GM12878 (cell line): ENCODE data around the gene GNAZ. TPM values are rescaled to one million over a fixed set of nuclear protein-coding genes. Genes with fewer than 3 reads are reported as not detected.

ENCODE experiments used
- ATAC-seq: fragments of 200-7000 bp; cut with Tn5 transposase; 3 replicates; pipeline ENCODE4 v1.9.1; 2020; ENCODE audit warnings: mild to moderate bottlenecking, moderate library complexity
- BruUV-seq: library from RNA; stranded (reverse); fragments of 400-500 nt; replicated peaks from 2 replicates; lab custom pipeline; 2021; lab: Mats Ljungman, UMichigan
- CTCF ChIA-PET: fragments of 300-600 bp; sonication (Branson Sonifier 250); formaldehyde crosslinking; extraction: SDS; loops from one replicate; lab custom pipeline; 2021; ENCODE audit warnings: inconsistent platforms; lab: Yijun Ruan, JAX
- POLR2A ChIA-PET: fragments of 350-600 bp; formaldehyde crosslinking; extraction: SDS; loops from one replicate; lab custom pipeline; 2021; ENCODE audit warnings: inconsistent platforms; lab: Charles Lee
- RAD21 ChIA-PET: fragments of 300-600 bp; sonication (Branson Sonifier 250); formaldehyde crosslinking; loops from one replicate; lab custom pipeline; 2023; ENCODE audit warnings: antibody characterized with exemption; ENCODE audit not compliant: unreplicated experiment; lab: Charles Lee
- SMC1A ChIA-PET: fragments of 300-600 bp; sonication (Branson Sonifier 250); formaldehyde crosslinking; loops from one replicate; lab custom pipeline; 2023; ENCODE audit not compliant: unreplicated experiment, uncharacterized antibody; lab: Charles Lee
- DNase-seq: peaks from one replicate; pipeline ENCODE4 v3.0.0-alpha.2; 2011; ENCODE audit warnings: low read depth, low spot score
- FAIRE-seq: peaks from 3 replicates; lab custom pipeline; 2011; peaks lifted over from hg19 to GRCh38; lab: Jason Lieb, UNC
- H2AFZ ChIP-seq: 2 replicates; pipeline ENCODE4 v1.6.0; 2011; ENCODE audit warnings: low read depth, low read length, control low read depth; ENCODE audit not compliant: control insufficient read depth
- H3K27ac ChIP-seq: 2 replicates; pipeline ENCODE4 v1.5.1; 2011; ENCODE audit warnings: control low read depth; ENCODE audit not compliant: control insufficient read depth, insufficient read depth
- H3K27me3 ChIP-seq, 2 experiments: replicated peaks in 1 of 2; 2 replicates each; pipeline versions ENCODE4 v1.6.0 to v1.6.1; 2011; ENCODE audit warnings: low read length in 1 of 2; ENCODE audit not compliant: control insufficient read depth in 2 of 2, insufficient read depth in 2 of 2
- H3K36me3 ChIP-seq, 2 experiments: 2 replicates each; pipeline ENCODE4 v1.5.1; 2011; ENCODE audit warnings: low read length in 1 of 2; ENCODE audit not compliant: control insufficient read depth in 2 of 2, insufficient read depth in 2 of 2
- H3K4me1 ChIP-seq: 2 replicates; pipeline ENCODE4 v1.6.1; 2011; ENCODE audit warnings: mild to moderate bottlenecking, low read length, moderate library complexity, mixed read lengths; ENCODE audit not compliant: control insufficient read depth, insufficient read depth
- H3K4me2 ChIP-seq: 2 replicates; pipeline ENCODE4 v1.6.0; 2011; ENCODE audit warnings: control low read depth; ENCODE audit not compliant: control insufficient read depth, insufficient read depth
- H3K4me3 ChIP-seq: fragments of 200-600 bp; sonication (generic); 2 replicates; pipeline ENCODE4 v1.5.1; 2016
- H3K79me2 ChIP-seq: 2 replicates; pipeline ENCODE4 v1.6.0; 2011; ENCODE audit warnings: low read length; ENCODE audit not compliant: control insufficient read depth, insufficient read depth
- H3K9ac ChIP-seq: 2 replicates; pipeline ENCODE4 v1.8.0; 2011; ENCODE audit warnings: low read length, control low read depth, mixed read lengths; ENCODE audit not compliant: control insufficient read depth, insufficient read depth
- H3K9me3 ChIP-seq: replicated peaks from 3 replicates; pipeline ENCODE4 v1.5.1; 2011; ENCODE audit warnings: mild to moderate bottlenecking, low read length; ENCODE audit not compliant: control insufficient read depth, insufficient read depth
- H4K20me1 ChIP-seq: 2 replicates; pipeline ENCODE4 v1.6.0; 2011; ENCODE audit not compliant: control insufficient read depth, insufficient read depth
- BHLHE40 ChIP-seq, 2 experiments: fragments of 450-650 bp in 1 of 2; IDR thresholded peaks; 2 replicates each; pipeline ENCODE4 v1.6.1; 2011 to 2017; ENCODE audit warnings: low read depth in 2 of 2, borderline replicate concordance in 1 of 2, improper control_type of control experiment in 1 of 2, low read length in 1 of 2, mild to moderate bottlenecking in 1 of 2
- CBX5 ChIP-seq: sonication (generic); IDR thresholded peaks from 2 replicates; pipeline ENCODE4 v1.6.1; 2016; ENCODE audit warnings: low read depth, moderate library complexity, mild to moderate bottlenecking, inconsistent platforms
- FOXM1 ChIP-seq: IDR thresholded peaks from 2 replicates; pipeline ENCODE4 v1.6.1; 2012; ENCODE audit warnings: low read depth, mild to moderate bottlenecking, inconsistent platforms, low read length, moderate library complexity
- LARP7 ChIP-seq: fragments of 450-650 bp; IDR thresholded peaks from 2 replicates; pipeline ENCODE4 v1.6.1; 2017; ENCODE audit warnings: mild to moderate bottlenecking
- MAX ChIP-seq: IDR thresholded peaks from 2 replicates; pipeline ENCODE4 v1.6.1; 2012; ENCODE audit warnings: low read depth, low read length, improper control_type of control experiment
- POLR2A ChIP-seq: IDR thresholded peaks from 2 replicates; pipeline ENCODE4 v1.6.1; 2011; ENCODE audit warnings: low read depth, mild to moderate bottlenecking, low read length
- STAT3 ChIP-seq: IDR thresholded peaks from 2 replicates; pipeline ENCODE4 v1.6.1; 2011; ENCODE audit warnings: low read depth, low read length, improper control_type of control experiment
- SUZ12 ChIP-seq: fragments of 200-600 bp; sonication (generic); IDR thresholded peaks from one replicate; pipeline ENCODE4 v1.6.1; 2018; ENCODE audit warnings: antibody characterized with exemption, mild to moderate bottlenecking; ENCODE audit not compliant: unreplicated experiment
- TARDBP ChIP-seq: IDR thresholded peaks from 2 replicates; pipeline ENCODE4 v1.6.1; 2016; ENCODE audit warnings: borderline replicate concordance
- WGBS: methylation state at CpG from one replicate; pipeline ENCODE4 v1.1.6; 2016; ENCODE audit warnings: low lambda C conversion rate; ENCODE audit not compliant: insufficient replicate concordance, insufficient coverage; ENCODE audit errors: missing lambda C conversion rate; 5-methylcytosine and 5-hydroxymethylcytosine counted together
- in situ Hi-C: fragments of 300-500 bp; cut with MboI; formaldehyde crosslinking; loops from 9 replicates; pipeline ENCODE4 v1.14.3; 2018; ENCODE audit warnings: mixed read lengths
- intact Hi-C: fragments of 100-400 bp; cut with micrococcal nuclease; formaldehyde crosslinking; loops from one replicate; pipeline ENCODE4 v1.14.2; 2022; ENCODE audit not compliant: unreplicated experiment
- polyA plus RNA-seq, 11 experiments: library from polyadenylated mRNA; depleted of rRNA in 4 of 11; unstranded in 6 of 11; stranded (reverse) in 5 of 11; fragments of >200 nt; fragmentation: Nextera tagmentation in 4 of 11; fragmentation: Illumina TruSeq in 1 of 11; extraction: Ambion mirVana in 4 of 11; extraction: Trizol in 1 of 11; gene quantifications; 1 replicate in 1 of 11; 2 replicates in 10 of 11; pipeline versions ENCODE4 v1.2.1 to v1.2.3, GENCODE V29; 2011 to 2016; ENCODE audit warnings: inconsistent platforms in 2 of 11, missing spikeins in 2 of 11, low read depth in 1 of 11
- total RNA-seq, 4 experiments: library from RNA; depleted of rRNA in 3 of 4; stranded (reverse); fragments of >200 nt in 3 of 4; fragmentation: Illumina TruSeq in 1 of 4; extraction: Trizol in 1 of 4; gene quantifications; 2 replicates each; pipeline versions ENCODE4 v1.2.1 to v1.2.3, GENCODE V29; 2013 to 2021
- TF ChIP-seq, protein P1 (sequence below): IDR thresholded peaks from 2 replicates; pipeline ENCODE4 v1.6.1; 2011; ENCODE audit warnings: low read depth, low read length, improper control_type of control experiment, borderline replicate concordance
- TF ChIP-seq, protein P2 (sequence below), 3 experiments: IDR thresholded peaks in 2 of 3; conservative IDR thresholded peaks in 1 of 3; 2 replicates each; pipeline ENCODE4 v1.5.1; 2011; ENCODE audit warnings: low read depth in 3 of 3, low read length in 3 of 3, mild to moderate bottlenecking in 3 of 3, control low read depth in 2 of 3, moderate library complexity in 2 of 3, inconsistent platforms in 1 of 3, mixed read lengths in 1 of 3; ENCODE audit not compliant: control insufficient read depth in 2 of 3, insufficient read depth in 1 of 3; ENCODE audit errors: extremely low read depth in 1 of 3
- TF ChIP-seq, protein P3 (sequence below): fragments of 150-350 bp; IDR thresholded peaks from 2 replicates; pipeline ENCODE4 v1.6.1; 2014; ENCODE audit warnings: mild to moderate bottlenecking, low read depth, low read length
- TF ChIP-seq, protein P4 (sequence below): fragments of 450-650 bp; IDR thresholded peaks from 2 replicates; pipeline ENCODE4 v1.6.1; 2017; ENCODE audit warnings: mild to moderate bottlenecking, low read depth, inconsistent platforms; ENCODE audit not compliant: poor library complexity, severe bottlenecking

GNAZ gene
- total and polyA plus RNA-seq, 10 of the 15 experiments (the other 5 are each of a cell fraction or from before 2014, with no cell fraction given): 0.09 to 1.0 (median 0.44) TPM; not detected in 1

- H3K36me3 ChIP-seq: no peaks in the 10 kb centered on the region
- H3K9me3 ChIP-seq: no peaks in the 10 kb centered on the region
- ATAC-seq: no peak
- no peaks in the 10 kb centered on the region for H3K79me2 ChIP-seq
- no peaks in the 10 kb centered on the region for H3K27me3 ChIP-seq
- in situ Hi-C loops: no loop called here
- ChIA-PET RAD21 (no interaction called here), CTCF (interaction anchor here (0.8 to 1.4 kb wide), 2 partner anchors 26 to 127 kb away, joined by 3 read pairs; no protein-coding TSS in a partner anchor), POLR2A (no interaction called here)
- no peak for FAIRE-seq
- H3K4me1 ChIP-seq: no peaks in the 10 kb centered on the region
- no peak overlapping the region for H3K4me2 ChIP-seq
- no peak overlapping the region for H3K9ac ChIP-seq
- no peaks in the 10 kb centered on the region for H4K20me1 ChIP-seq
- DNase-seq: no peak
- H3K4me3 ChIP-seq: no peak overlapping the region
- H2AFZ ChIP-seq: no peak overlapping the region
- TF ChIP-seq, protein P1, sequence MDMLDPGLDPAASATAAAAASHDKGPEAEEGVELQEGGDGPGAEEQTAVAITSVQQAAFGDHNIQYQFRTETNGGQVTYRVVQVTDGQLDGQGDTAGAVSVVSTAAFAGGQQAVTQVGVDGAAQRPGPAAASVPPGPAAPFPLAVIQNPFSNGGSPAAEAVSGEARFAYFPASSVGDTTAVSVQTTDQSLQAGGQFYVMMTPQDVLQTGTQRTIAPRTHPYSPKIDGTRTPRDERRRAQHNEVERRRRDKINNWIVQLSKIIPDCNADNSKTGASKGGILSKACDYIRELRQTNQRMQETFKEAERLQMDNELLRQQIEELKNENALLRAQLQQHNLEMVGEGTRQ: no peak
- TF ChIP-seq SUZ12 (no peak), CBX5 (no peak), TARDBP (no peak), BHLHE40 (IDR thresholded peaks at IDR 0.05; ENCODE audit: borderline replicate concordance in 1 of 2, low read depth in 2 of 2, low read length in 1 of 2) (no peak), MAX (no peak), POLR2A (no peak), LARP7 (no peak), FOXM1 (no peak), STAT3 (no peak)
- TF ChIP-seq, protein P2, sequence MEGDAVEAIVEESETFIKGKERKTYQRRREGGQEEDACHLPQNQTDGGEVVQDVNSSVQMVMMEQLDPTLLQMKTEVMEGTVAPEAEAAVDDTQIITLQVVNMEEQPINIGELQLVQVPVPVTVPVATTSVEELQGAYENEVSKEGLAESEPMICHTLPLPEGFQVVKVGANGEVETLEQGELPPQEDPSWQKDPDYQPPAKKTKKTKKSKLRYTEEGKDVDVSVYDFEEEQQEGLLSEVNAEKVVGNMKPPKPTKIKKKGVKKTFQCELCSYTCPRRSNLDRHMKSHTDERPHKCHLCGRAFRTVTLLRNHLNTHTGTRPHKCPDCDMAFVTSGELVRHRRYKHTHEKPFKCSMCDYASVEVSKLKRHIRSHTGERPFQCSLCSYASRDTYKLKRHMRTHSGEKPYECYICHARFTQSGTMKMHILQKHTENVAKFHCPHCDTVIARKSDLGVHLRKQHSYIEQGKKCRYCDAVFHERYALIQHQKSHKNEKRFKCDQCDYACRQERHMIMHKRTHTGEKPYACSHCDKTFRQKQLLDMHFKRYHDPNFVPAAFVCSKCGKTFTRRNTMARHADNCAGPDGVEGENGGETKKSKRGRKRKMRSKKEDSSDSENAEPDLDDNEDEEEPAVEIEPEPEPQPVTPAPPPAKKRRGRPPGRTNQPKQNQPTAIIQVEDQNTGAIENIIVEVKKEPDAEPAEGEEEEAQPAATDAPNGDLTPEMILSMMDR (IDR thresholded peaks at IDR 0.05 in 2 of 3, conservative IDR thresholded peaks at IDR 0.05 in 1 of 3; ENCODE audit: control insufficient read depth in 2 of 3, extremely low read depth in 1 of 3, insufficient read depth in 1 of 3, low read depth in 3 of 3, low read length in 3 of 3): no peak
- TF ChIP-seq, protein P3, sequence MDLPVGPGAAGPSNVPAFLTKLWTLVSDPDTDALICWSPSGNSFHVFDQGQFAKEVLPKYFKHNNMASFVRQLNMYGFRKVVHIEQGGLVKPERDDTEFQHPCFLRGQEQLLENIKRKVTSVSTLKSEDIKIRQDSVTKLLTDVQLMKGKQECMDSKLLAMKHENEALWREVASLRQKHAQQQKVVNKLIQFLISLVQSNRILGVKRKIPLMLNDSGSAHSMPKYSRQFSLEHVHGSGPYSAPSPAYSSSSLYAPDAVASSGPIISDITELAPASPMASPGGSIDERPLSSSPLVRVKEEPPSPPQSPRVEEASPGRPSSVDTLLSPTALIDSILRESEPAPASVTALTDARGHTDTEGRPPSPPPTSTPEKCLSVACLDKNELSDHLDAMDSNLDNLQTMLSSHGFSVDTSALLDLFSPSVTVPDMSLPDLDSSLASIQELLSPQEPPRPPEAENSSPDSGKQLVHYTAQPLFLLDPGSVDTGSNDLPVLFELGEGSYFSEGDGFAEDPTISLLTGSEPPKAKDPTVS: no peak
- TF ChIP-seq, protein P4, sequence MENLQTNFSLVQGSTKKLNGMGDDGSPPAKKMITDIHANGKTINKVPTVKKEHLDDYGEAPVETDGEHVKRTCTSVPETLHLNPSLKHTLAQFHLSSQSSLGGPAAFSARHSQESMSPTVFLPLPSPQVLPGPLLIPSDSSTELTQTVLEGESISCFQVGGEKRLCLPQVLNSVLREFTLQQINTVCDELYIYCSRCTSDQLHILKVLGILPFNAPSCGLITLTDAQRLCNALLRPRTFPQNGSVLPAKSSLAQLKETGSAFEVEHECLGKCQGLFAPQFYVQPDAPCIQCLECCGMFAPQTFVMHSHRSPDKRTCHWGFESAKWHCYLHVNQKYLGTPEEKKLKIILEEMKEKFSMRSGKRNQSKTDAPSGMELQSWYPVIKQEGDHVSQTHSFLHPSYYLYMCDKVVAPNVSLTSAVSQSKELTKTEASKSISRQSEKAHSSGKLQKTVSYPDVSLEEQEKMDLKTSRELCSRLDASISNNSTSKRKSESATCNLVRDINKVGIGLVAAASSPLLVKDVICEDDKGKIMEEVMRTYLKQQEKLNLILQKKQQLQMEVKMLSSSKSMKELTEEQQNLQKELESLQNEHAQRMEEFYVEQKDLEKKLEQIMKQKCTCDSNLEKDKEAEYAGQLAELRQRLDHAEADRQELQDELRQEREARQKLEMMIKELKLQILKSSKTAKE: no peak
- TF ChIP-seq, all 136 proteins: peak for 0
- WGBS: 54% methylated on average over 10 of the region's 10 CpGs
- SMC1A ChIA-PET: interaction anchor here (1.5 to 1.6 kb wide), 2 partner anchors 29 to 127 kb away, joined by 5 to 7 read pairs; no protein-coding TSS in a partner anchor
- intact Hi-C loops: no loop called here
- no TSS peak for BruUV-seq
- H3K27ac ChIP-seq: no peak overlapping the region
Measured at GRCh38 chr22:23086787-23087186, 16.5 kb downstream of the GNAZ start.
